HepG2 (cell line): Measurements from ENCODE around the gene ATP13A5. TPM values are rescaled to one million over a fixed set of nuclear protein-coding genes. Genes with fewer than 3 reads are reported as not detected.

Experiments
- ATAC-seq: fragments of 200-7000 bp; cut with Tn5 transposase; 3 replicates; pipeline ENCODE4 v1.9.1; 2020; ENCODE audit warnings: mild to moderate bottlenecking, moderate library complexity
- BruUV-seq: library from RNA; stranded (reverse); fragments of 400-500 nt; replicated peaks from 2 replicates; lab custom pipeline; 2021; lab: Mats Ljungman, UMichigan
- CTCF ChIA-PET: fragments of 300-600 bp; formaldehyde crosslinking; extraction: SDS; loops from one replicate; lab custom pipeline; 2021; ENCODE audit warnings: low total read pairs, inconsistent platforms, low intra/inter-chr PET ratio; lab: Yijun Ruan, JAX
- POLR2A ChIA-PET: fragments of 350-600 bp; sonication (Branson Sonifier 250); formaldehyde crosslinking; loops from one replicate; lab custom pipeline; 2020; ENCODE audit warnings: antibody characterized with exemption, inconsistent platforms; lab: Yijun Ruan, JAX
- DNase-seq: peaks from one replicate; pipeline ENCODE4 v3.0.0-alpha.2; 2015; ENCODE audit warnings: low spot score
- FAIRE-seq: peaks from 3 replicates; lab custom pipeline; 2011; peaks lifted over from hg19 to GRCh38; lab: Jason Lieb, UNC
- H2AFZ ChIP-seq: one replicate; pipeline ENCODE4 v1.6.1; 2011; ENCODE audit warnings: low read length, inconsistent platforms
- H3K27ac ChIP-seq: fragments of 300-600 bp; 3 replicates; pipeline ENCODE4 v1.8.0; 2011; ENCODE audit warnings: mixed run types, mild to moderate bottlenecking, mixed read lengths, low read length, inconsistent platforms; ENCODE audit not compliant: insufficient read depth; ENCODE audit errors: extremely low read length
- H3K27me3 ChIP-seq, 2 experiments: fragments of 200-600 bp in 1 of 2; 2 replicates in 1 of 2; 3 replicates in 1 of 2; pipeline versions ENCODE4 v1.6.0 to v1.8.0; 2011; ENCODE audit warnings: low read length in 2 of 2, mild to moderate bottlenecking in 2 of 2, moderate library complexity in 2 of 2, inconsistent platforms in 1 of 2; ENCODE audit not compliant: insufficient read depth in 2 of 2, control insufficient read depth in 1 of 2
- H3K36me3 ChIP-seq, 2 experiments: fragments of 200-600 bp in 1 of 2; replicated peaks in 1 of 2; 2 replicates in 1 of 2; 3 replicates in 1 of 2; pipeline versions ENCODE4 v1.5.1 to v1.8.0; 2011; ENCODE audit warnings: low read length in 2 of 2, inconsistent platforms in 1 of 2; ENCODE audit not compliant: insufficient read depth in 2 of 2, control insufficient read depth in 1 of 2
- H3K4me1 ChIP-seq: 2 replicates; pipeline ENCODE4 v1.5.1; 2012; ENCODE audit warnings: low read length, inconsistent platforms; ENCODE audit not compliant: insufficient read depth
- H3K4me2 ChIP-seq: 2 replicates; pipeline ENCODE4 v1.6.0; 2011; ENCODE audit warnings: low read depth, low read length, inconsistent platforms
- H3K4me3 ChIP-seq, 3 experiments: fragments of 200-600 bp in 1 of 3; sonication (generic), shearing (Covaris generic) in 1 of 3; replicated peaks in 1 of 3; 2 replicates each; pipeline ENCODE4 v1.5.1; 2011 to 2016; ENCODE audit warnings: low read length in 3 of 3, inconsistent platforms in 2 of 3, low read depth in 2 of 3, mild to moderate bottlenecking in 2 of 3, control low read depth in 1 of 3, mixed read lengths in 1 of 3; ENCODE audit not compliant: insufficient read depth in 1 of 3
- H3K79me2 ChIP-seq: one replicate; pipeline ENCODE4 v1.6.1; 2011; ENCODE audit warnings: low read length, inconsistent platforms; ENCODE audit not compliant: insufficient read depth
- H3K9ac ChIP-seq: 2 replicates; pipeline ENCODE4 v1.6.0; 2011; ENCODE audit warnings: mild to moderate bottlenecking, low read depth, low read length, inconsistent platforms; ENCODE audit not compliant: insufficient read depth
- H3K9me3 ChIP-seq: 2 replicates; pipeline ENCODE4 v1.5.1; 2012; ENCODE audit warnings: mild to moderate bottlenecking, low read length
- H4K20me1 ChIP-seq: 2 replicates; pipeline ENCODE4 v1.6.0; 2011; ENCODE audit warnings: inconsistent platforms, mild to moderate bottlenecking, low read length, moderate library complexity; ENCODE audit not compliant: insufficient read depth
- ATM ChIP-seq: fragments of 450-650 bp; IDR thresholded peaks from 2 replicates; pipeline ENCODE4 v1.7.1; 2017; ENCODE audit warnings: mild to moderate bottlenecking, borderline replicate concordance
- BORCS8-MEF2B ChIP-seq: sonication (generic); formaldehyde crosslinking; IDR thresholded peaks from 2 replicates; pipeline ENCODE4 v1.8.0; 2022; ENCODE audit warnings: mild to moderate bottlenecking, missing genetic modification reagents
- BRCA1 ChIP-seq: sonication (generic); formaldehyde crosslinking; IDR thresholded peaks from 2 replicates; pipeline ENCODE4 v1.4.0; 2020; ENCODE audit warnings: missing genetic modification reagents
- MXI1 ChIP-seq: IDR thresholded peaks from 3 replicates; pipeline ENCODE4 v1.6.1; 2012; ENCODE audit warnings: low read depth, low read length, inconsistent platforms, borderline replicate concordance
- NCOA2 ChIP-seq: sonication (generic); formaldehyde crosslinking; IDR thresholded peaks from 2 replicates; pipeline ENCODE4 v1.8.0; 2022; ENCODE audit warnings: inconsistent platforms
- PAX8 ChIP-seq: sonication (generic); formaldehyde crosslinking; IDR thresholded peaks from 2 replicates; pipeline ENCODE4 v1.8.0; 2022; ENCODE audit warnings: mild to moderate bottlenecking, missing genetic modification reagents, borderline replicate concordance
- PREB ChIP-seq: sonication (generic); formaldehyde crosslinking; IDR thresholded peaks from 2 replicates; pipeline ENCODE4 v1.4.0; 2020; ENCODE audit warnings: missing genetic modification reagents
- RXRB ChIP-seq: IDR thresholded peaks from 2 replicates; pipeline ENCODE4 v1.6.1; 2016; ENCODE audit warnings: borderline replicate concordance, missing genetic modification reagents, missing compliant biosample characterization
- STAG1 ChIP-seq: sonication (generic); formaldehyde crosslinking; IDR thresholded peaks from 2 replicates; pipeline ENCODE4 v1.4.0; 2020; ENCODE audit warnings: missing genetic modification reagents
- XBP1 ChIP-seq: sonication (generic); formaldehyde crosslinking; IDR thresholded peaks from 2 replicates; pipeline ENCODE4 v1.5.0; 2020; ENCODE audit warnings: missing genetic modification reagents
- YEATS2 ChIP-seq: sonication (generic); formaldehyde crosslinking; IDR thresholded peaks from 2 replicates; pipeline ENCODE4 v1.4.0; 2020; ENCODE audit warnings: missing genetic modification reagents, borderline replicate concordance
- ZNF142 ChIP-seq: sonication (generic); formaldehyde crosslinking; IDR thresholded peaks from 2 replicates; pipeline ENCODE4 v1.4.0; 2020; ENCODE audit warnings: missing genetic modification reagents
- ZNF251 ChIP-seq: sonication (generic); formaldehyde crosslinking; IDR thresholded peaks from 2 replicates; pipeline ENCODE4 v1.9.0; 2021; ENCODE audit warnings: mild to moderate bottlenecking, missing genetic modification reagents
- ZNF414 ChIP-seq: sonication (generic); formaldehyde crosslinking; IDR thresholded peaks from 2 replicates; pipeline ENCODE4 v1.5.0; 2020; ENCODE audit warnings: missing genetic modification reagents
- ZNF75D ChIP-seq: sonication (generic); formaldehyde crosslinking; IDR thresholded peaks from 2 replicates; pipeline ENCODE4 v1.8.1; 2023; ENCODE audit warnings: missing genetic modification reagents, mild to moderate bottlenecking, borderline replicate concordance
- ZNF800 ChIP-seq: sonication (generic); formaldehyde crosslinking; IDR thresholded peaks from 2 replicates; pipeline ENCODE4 v1.4.0; 2020; ENCODE audit warnings: missing genetic modification reagents
- ZNF850 ChIP-seq: sonication (generic); formaldehyde crosslinking; conservative IDR thresholded peaks from 2 replicates; pipeline ENCODE4 v1.9.0; 2021; ENCODE audit warnings: mild to moderate bottlenecking, missing genetic modification reagents
- WGBS: methylation state at CpG from one replicate; pipeline ENCODE4 v1.1.6; 2017; ENCODE audit warnings: low lambda C conversion rate; 5-methylcytosine and 5-hydroxymethylcytosine counted together
- in situ Hi-C: cut with HindIII; loops from 2 replicates; pipeline ENCODE4 v1.10.0; 2017; ENCODE audit warnings: low pct_unique_long_range_greater_than_20kb; ENCODE audit not compliant: extremely low pct_ligation_motif_present
- intact Hi-C: fragments of 100-400 bp; cut with micrococcal nuclease; formaldehyde crosslinking; loops from one replicate; pipeline ENCODE4 v1.10.0; 2022; ENCODE audit not compliant: unreplicated experiment
- polyA plus RNA-seq, 8 experiments: library from polyadenylated mRNA; depleted of rRNA in 3 of 8; stranded (reverse) in 7 of 8; unstranded in 1 of 8; fragments of >200 nt; fragmentation: Illumina TruSeq in 4 of 8; extraction: Trizol in 4 of 8; gene quantifications; 2 replicates each; pipeline versions ENCODE4 v1.2.1 to v1.2.3, GENCODE V29; 2011 to 2016; ENCODE audit warnings: low read depth in 4 of 8, missing spikeins in 1 of 8, mixed read lengths in 1 of 8; ENCODE audit not compliant: insufficient read depth in 1 of 8
- total RNA-seq, 5 experiments: library from RNA; depleted of rRNA; stranded (reverse); fragments of >200 nt; fragmentation: Illumina TruSeq; extraction: Trizol; gene quantifications; 2 replicates each; pipeline ENCODE4 v1.2.3, GENCODE V29; 2016; ENCODE audit warnings: low read depth in 1 of 5

ATP13A5 gene
- total and polyA plus RNA-seq, 2 of the 13 experiments (the other 11 are each of a cell fraction or from before 2014, with no cell fraction given), result not detected

- Histone ChIP-seq H2AFZ (no peak overlapping the region), H3K4me2 (no peak overlapping the region)
- CTCF ChIA-PET, result no interaction called here
- TF ChIP-seq ZNF251 (CRISPR knock-in tag) (no peak), XBP1 (CRISPR knock-in tag) (no peak), ZNF75D (CRISPR knock-in tag) (no peak), PAX8 (CRISPR knock-in tag) (no peak), NCOA2 (CRISPR knock-in tag) (no peak), RXRB (CRISPR knock-in tag) (no peak), MXI1 (no peak), ZNF800 (CRISPR knock-in tag) (no peak), ZNF142 (no peak), BORCS8-MEF2B (no peak), PREB (no peak), ZNF414 (CRISPR knock-in tag) (no peak), BRCA1 (CRISPR knock-in tag) (no peak), ATM (no peak), YEATS2 (no peak), STAG1 (CRISPR knock-in tag) (no peak), ZNF850 (CRISPR knock-in tag) (no peak)
Measured at GRCh38 chr3:193270451-193270850, 108.1 kb downstream of the ATP13A5 start.

More at GRCh38 chr3:193270451-193270850, 108.1 kb downstream of the ATP13A5 start:
- DNase-seq (no peak), FAIRE-seq (no peak), ATAC-seq (no peak)
- POLR2A ChIA-PET, result no interaction called here
- in situ Hi-C loops, result no loop called here
- H3K27me3 ChIP-seq, result no peaks in the 10 kb centered on the region
- H3K27ac ChIP-seq, result no peak overlapping the region
- H3K9ac ChIP-seq, result no peak overlapping the region
- intact Hi-C loops, result no loop called here
- H3K79me2 ChIP-seq, result no peaks in the 10 kb centered on the region
- H3K9me3 ChIP-seq, result no peaks in the 10 kb centered on the region
- no peaks in the 10 kb centered on the region for H4K20me1 ChIP-seq
- no peaks in the 10 kb centered on the region for H3K4me1 ChIP-seq
- H3K36me3 ChIP-seq, result no peaks in the 10 kb centered on the region
- WGBS, result 24% methylated on average over 3 of the region's 3 CpGs
- BruUV-seq, result no TSS peak
- no peak overlapping the region for H3K4me3 ChIP-seq
